Stimulated activated CD8-positive, alpha-beta memory T cell treated with anti-CD3 and anti-CD28 coated beads, Interleukin-12 subunit alpha, Interleukin-12 subunit beta, amount 100 ng/mL, for 1 hour (primary cell): ENCODE data around the gene TRAF3IP3.

Experiments used
- DNase-seq: peaks from one replicate; pipeline ENCODE4 v3.0.0-alpha.2; 2020; ENCODE audit warnings: low read depth

Gene TRAF3IP3

DNA sequence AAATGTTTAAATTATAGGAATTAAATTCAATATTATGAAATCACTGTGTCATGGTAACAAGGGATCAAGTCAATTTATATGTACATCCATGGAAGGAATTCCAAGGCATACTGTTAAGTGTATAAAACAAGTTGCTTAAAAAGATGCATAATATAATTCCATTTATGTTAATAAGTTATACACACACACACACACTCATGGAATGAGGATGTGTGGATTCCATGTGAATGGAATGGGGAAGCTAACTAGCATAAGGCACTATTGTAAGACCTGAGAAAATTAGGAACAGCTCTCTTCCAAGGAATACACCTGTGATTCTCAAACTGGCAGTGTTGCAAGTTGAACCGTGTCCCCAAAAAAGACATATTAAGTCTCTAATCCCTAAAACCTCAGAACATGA lies 17.6 kb upstream of the TRAF3IP3 start:
- no peak for DNase-seq

DNA sequence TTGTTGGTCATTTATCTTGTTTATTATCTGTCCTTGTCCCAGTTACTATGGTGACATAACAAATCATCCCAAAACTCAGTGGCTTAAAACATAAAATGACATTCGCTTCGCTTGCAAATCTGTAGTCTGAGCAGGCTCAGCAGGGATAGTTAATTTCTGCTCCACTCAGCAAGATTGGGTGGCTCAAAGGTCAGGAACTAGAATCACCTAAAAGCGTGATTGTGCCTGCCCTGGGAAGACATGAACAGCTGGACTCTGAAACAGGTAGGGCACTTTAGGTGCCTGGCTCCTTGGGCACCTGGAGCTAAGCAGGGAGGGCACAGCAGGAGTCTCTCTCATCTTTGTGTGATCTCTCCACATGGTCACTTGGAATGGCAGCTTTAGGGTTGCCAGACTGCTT lies 14.7 kb upstream of the TRAF3IP3 start:
- no peak for DNase-seq

DNA sequence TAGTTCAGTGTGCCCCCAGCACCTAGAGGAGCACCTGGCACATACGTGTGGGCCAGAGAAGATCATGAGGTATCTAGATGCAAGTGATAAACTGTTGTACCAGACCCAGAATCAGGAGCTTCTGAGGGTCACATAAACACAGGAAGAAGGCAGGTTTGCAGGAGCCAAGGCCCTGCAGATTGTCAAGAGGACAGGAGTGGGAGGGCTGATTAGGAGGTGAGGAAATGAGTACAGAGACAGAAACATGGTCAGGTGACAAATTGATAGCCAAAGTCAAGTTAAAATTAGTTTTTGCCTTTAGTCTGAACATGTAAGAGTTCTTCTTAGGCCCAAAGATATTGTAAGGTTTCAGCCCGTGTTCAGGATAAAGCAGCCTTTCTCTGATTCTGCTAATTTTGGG lies 14.0 kb upstream of the TRAF3IP3 start:
- DNase-seq: no peak

DNA sequence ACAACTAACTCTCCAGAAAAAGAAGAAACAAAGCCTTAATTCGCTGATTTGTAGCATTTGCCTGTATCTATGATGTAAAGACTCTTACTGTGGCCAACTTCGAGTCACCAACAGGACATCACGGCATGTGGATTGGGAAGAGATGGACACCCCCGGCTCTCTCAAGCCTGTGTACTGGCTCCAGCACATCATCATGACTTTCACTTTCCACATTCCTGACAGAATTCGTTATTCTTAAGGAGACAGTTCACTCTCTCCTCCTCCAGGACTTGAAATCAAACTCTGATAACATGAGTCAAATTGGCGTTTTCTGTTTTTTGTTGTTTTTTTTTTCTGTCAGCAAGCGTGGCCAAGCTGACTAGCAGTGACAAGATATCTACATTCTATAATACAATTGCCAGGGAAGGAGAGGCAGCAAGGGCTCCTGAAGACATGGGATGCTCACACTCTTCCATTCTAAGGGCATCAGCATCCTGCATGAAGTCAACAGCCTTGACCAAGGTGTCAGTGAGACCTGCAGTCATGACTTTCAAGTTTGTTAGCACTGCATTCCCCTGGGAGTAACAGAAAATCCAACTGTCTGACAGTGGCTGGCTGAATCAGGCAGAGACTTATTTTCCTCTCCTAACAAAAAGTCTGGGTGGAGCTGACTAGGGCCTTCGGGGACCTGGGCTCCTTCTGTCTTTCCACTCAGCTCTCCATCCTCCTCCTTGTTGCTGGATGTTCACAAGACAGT lies 13.3 kb upstream of the TRAF3IP3 start:
- DNase-seq: no peak

DNA sequence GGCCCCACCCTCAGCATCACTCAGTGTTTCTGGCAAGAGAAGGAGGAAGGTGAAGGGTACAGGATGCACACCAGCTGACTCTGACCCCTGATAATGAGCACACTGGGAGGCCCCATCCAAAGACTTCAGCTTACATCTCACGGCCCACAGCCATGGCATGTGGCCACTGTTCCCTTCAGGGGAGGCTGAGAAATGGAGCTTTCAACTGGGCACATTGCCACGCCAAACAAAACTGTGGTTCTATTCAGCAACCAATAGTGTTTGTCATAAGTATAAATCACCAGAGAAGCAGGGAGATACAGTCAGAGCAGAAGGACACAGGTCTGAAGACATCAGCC lies 12.7 kb upstream of the TRAF3IP3 start:
- DNase-seq: no peak

DNA sequence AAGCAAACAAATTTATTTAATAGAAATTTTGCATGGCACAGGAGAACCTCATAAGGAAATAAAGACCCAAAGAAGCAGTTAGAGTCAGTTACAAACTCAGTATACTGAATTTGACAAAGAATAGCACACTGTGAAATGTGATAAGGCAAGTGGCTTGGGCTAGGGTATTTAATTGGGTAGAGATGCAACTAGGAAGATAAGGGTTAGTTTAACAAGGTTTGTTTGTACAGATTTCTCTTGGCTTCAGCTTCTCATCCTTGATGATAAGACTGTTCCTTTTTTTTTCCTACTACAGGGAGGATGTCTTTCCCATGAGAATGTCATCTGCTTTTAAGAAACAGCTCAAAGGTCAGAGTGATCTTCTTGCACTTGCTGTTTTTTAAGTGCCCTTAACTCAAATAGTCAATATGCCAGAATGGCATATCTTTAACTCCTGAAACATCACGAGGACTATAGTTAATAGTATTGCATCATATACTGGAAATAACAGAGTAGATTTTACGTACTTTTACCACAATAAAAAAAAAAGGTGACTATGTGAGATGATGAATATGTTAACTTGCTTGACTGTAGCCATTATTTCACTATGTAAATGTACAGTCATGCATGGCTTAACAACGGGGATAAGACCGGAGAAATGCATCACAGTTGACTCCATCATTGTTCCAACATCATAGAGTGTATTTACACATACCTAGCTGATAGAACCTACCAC lies 9.2 kb upstream of the TRAF3IP3 start:
- DNase-seq: no peak

DNA sequence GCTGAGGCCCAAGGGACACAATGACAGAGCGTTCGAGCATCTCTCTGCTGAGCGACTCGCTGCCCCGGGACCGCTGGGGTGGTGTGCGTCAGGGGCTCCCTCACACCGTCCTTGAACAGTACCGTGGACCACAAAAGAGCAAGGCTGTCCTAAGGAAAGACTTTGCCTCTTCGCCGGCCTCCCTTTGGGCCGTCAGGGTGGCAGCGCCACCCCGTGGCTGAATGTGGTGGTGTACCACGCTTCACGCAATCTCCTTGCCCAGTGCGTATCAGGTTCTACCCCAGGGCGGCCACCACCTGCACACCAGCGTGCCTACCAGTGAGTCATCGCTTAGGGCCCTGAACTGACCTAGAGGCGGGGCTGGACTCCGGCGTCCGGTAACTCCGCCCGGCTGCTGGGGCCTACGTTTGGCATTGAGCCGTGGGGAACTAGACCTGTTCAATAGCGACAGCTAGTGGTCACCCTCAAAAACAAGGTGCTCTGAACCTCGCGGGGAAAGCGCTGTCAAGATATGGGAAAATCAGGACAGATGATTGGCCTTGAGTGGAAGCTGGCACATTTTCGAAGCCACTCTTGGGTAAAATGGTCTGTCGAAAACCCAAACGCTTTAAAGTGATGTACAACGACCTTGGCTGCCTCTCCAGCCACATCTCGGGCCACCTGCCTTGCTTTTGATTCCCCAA lies 8.1 kb upstream of the TRAF3IP3 start:
- peak; percentile 68 for DNase-seq

DNA sequence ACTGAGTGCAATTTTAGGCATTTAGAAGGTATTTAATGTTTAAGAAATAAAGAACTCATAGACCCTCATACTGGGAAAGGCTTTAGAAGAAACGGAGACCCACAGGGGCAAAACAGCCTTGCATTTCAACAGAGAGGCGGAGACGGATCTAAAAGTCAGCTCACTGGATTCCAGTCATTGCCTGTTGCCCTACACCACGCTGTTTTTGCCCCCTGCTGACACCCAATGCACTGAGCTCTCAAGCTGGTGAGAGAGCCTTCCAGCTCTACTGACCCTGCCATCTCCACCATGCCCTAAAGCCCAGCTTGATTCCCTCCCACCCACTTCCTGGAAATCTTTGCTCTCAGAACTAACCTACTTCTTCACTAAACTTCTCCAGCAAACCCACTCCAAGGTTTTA lies 7.2 kb upstream of the TRAF3IP3 start:
- DNase-seq: no peak

DNA sequence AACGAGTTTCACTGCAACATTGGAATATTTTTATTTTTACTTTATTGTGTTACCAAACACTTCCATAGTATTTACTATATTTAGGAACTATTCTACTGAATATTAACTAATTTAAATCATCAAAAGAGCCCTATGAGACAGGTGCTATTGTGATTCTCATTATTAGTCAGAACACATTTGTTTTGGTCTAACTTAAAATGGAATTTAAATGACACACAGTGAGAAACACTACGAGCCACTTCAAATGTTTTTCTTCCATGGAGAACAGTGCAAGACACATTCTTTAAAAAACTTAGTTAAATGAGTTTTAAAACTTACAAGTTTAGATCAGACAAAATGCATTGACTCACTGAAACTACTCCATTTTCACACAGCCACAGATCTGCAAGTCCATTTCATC lies 6.6 kb upstream of the TRAF3IP3 start:
- DNase-seq: no peak

DNA sequence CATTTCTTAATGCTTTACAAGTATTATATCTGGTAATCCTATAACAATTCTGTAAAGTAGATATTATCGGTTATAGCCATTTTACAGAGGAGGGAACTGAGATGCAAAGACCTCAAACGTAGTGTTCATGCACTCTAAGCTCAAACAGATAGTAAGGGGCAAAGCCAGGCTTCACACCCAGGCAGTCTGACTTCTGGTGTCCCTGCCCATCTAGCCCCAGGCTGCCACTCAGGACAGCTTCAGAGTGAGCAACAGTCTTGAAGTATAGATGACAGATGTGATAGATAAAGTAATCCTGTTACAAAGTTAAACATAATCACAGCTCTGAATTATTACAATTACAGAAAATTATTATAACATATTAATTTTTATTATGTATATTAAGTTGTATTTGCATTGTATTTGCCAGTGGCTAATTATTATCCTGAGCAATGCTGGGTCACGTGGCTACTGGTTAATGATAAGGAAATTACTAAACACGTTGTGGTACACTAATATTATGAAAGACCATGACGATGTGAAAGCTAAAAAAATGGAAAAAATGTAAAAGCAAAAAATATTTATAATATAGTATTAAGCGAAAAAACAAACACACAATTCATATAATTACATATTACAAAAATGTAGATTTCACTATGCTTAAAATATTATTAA lies 6.1 kb upstream of the TRAF3IP3 start:
- DNase-seq: no peak

DNA sequence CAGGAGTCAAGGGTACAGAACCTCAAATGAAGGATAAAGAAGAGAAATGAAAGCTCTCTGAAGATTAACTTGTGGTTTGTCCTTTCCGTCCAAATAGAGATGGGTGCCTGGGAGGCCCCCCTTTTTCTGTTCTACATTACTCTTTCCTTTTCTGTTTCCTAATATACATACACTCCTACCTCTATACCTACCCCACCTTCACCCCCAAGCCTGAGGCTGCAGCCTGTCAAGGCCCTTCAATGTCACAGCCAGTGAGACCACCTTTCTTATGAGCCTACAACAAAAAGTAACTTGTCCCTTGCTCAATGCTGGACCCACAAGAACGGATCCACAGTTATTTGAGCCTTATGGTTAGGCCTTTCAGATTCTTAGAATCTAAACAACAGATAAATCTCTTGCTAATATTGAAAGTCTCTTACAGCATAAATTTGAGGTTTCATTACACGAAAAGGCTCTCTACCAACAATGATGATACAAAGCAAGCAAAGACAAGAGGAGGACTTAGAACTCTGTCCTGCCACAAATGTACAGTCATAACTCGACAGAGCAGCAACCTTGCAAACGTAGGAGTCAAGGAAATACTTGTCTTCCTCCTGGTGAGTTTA lies 4.1 kb upstream of the TRAF3IP3 start:
- no peak for DNase-seq

DNA sequence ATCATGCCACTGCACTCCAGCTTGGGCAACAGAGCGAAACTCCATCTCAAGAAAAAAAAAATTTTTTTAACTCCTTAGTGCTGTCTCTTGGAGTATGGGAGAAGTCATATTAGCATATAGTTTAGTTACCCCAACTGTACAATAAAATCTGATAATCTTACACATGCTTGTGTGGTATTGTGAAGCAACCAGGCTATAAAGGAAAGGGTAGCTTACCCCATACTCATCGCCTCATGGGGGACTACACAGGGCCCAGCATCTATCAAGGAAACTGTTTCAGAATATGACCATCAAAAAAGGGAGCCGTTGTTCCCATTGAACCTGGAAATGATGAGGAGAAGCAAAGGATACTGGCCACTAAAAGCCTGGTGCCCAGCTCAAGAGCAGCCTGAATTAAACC lies 3.0 kb upstream of the TRAF3IP3 start:
- DNase-seq: no peak

DNA sequence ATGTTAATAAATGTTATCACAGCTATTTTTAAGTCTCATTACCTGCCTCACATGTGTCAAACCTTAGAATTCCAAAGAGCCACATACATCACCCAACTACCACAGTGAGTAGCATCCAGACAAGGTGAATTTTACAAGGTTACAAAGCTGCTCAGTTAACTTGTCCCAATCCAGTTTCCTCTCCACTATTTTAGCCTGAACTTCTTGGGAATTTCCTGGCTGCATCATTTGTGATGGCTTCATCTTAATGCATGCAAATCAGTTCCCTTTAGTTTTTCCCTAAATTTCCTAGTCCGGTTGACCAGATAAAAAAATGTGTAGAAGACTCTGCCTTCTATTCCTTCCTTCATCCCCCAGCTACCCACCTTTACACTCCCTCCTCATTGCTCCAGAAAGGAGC lies 597 bp upstream of the TRAF3IP3 start:
- DNase-seq: no peak

DNA sequence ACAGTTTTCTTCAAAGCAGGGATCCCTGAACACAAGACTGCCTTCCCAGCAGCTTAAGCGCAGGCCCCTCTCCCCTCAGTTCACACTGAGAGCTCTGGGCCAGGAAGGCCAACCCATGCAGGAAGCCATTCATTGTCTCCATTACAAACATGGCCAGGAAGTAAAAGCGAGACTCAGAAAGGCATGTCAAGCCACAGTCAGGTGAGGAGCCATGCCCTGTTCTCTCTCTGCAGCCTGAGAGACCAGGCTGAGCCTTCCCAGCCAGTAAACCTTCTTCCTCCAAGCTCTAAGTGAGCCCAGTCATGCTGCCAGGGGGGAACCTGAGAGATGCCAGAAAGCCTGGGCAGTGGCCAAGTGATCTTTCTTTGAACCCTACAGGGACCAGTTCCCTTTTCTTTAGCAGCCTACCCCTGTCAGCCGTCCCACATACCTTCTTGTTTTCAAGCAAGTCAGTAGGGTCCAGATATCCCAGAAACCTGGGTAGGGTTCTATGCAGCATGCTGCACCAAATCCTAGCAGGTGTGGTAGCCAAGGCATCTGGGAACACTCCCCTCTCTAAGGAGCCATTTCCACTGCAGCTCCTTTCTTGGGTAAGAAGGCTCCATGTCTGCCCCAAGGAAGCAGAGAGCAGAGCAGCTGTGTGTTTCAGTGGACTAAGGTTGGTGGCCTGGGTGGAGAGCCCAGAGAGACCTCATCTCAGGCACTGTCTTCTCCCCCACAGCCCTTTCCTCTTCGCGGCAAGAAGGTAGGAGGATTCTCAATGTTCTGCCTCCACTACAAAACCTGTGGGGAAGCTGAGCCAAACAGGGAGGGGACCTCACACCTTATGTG lies 977 bp downstream of the TRAF3IP3 start:
- DNase-seq: no peak

DNA sequence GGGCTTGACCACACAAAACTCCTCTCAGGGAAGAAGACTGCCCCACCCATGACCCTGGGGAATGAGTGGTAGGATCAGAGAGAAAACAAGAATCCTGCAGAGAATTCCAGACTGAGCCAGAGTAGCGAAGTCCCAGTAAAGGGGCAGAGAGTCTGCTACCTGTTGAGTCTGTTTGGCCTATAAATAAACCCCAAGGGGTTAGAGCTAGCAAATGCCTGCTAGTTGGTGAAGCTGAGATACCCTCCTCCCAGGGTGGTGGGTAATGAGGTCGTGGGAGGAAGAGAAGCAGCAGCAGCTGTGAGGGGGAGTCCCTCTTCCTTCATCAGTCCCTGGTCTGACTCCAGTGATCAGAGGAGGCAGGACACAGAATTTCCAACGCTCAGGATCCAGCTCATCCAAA lies 2.5 kb downstream of the TRAF3IP3 start:
- no peak for DNase-seq

DNA sequence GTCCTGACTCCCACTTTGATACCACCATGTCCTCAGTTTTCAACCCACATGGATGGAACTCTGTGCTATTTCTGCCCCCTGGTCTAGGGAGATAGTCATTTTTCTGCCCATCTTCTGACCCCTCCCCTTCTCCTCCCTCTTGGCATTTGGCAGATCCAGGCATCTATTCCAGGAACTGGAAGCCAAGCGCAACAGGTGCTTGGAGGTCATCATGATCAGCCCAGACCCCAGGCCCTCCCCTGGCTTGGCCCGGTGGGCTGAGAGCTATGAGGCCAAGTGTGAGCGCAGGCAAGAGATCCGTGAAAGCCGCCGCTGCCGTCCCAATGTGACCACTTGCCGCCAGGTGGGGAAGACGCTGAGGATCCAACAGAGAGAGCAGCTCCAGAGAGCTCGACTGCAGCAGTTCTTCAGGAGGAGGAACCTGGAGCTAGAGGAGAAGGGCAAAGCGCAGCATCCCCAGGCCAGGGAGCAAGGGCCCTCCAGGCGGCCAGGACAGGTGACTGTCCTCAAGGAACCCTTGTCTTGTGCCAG lies 4.0 kb downstream of the TRAF3IP3 start:
- DNase-seq: no peak

DNA sequence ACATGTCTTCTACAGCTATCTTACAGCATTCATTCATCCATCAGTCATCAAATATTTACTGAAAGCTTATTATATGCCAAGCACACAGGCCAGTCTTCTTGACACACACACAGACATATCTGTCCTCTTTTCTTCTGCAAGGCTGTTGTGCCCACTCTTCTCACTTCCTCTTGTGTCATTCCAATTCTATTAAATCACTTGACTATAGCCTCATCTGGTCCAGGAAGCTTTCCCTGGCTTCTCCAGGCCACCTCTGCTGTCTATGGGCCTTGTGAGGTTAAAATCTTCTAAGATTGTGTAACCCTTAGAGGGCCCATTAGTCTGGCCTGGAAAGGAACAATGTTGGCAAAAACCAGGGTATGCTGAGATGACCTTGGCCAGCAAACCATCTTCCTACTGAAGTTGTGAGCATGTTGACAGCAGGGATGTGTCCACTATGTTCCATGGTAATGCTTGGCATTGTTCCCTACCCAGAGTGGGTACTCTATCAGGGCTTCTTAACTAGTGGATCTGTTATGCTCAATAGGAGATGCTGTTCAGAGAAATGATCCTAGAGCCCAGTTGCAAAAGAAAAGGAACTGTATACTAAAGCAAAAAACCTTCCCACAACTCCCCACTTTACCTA lies 5.3 kb downstream of the TRAF3IP3 start:
- DNase-seq: no peak

DNA sequence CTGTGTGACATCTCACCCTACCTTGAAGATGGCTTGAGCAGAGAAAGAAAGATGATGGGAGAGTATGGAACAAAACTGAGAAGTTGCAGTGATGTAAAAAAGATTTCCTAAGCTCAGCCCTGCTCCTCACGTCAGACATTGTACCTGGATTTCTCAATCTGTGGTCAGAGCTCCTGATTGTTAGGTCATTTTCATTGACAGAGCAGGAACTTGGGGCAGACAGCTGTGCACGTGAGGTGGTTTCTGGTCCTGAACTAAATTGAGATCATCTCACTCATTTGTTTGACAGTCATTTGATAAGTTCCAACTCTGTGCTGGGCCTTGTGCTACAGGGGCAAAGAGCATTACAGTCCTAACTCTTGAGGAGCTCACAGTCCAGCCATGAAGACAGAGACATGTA lies 10.2 kb downstream of the TRAF3IP3 start:
- no peak for DNase-seq

DNA sequence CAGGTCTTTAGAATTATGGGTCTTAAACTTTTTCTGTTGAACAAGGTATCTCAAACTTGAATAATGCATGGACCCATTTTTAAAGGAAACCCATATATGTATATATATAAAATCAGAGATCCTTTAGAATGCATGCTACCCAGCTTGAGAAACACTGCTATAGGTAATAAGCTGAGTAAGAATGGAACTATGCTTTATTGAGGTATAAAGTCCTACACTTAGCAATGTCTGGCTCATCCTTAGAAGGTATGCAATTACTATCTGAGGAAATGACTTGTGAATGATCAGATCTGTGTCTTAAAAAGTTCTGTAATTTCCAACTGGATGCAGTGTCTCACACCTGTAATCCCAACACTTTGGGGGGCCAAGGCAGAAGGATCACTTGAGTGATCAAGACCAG lies 11.2 kb downstream of the TRAF3IP3 start:
- DNase-seq: no peak

DNA sequence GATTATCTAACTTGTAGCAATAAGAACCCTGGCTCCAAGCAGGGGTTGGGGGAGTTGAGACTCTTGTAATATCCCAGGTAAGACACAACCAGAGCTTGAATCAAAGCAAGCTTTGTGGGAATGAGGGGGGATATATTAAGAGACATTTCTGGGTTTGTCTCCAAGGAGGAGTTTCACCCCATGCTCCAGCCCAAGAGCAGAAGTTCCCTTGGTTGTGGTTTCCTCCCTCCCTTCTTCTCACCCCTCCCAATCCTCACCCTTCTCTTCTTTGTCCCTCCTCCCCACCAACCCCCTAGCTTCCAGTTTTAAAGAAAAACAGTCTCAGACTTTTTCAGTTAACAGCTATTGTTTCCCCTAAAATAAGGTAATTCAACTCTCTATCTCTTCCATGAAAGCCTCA lies 11.9 kb downstream of the TRAF3IP3 start:
- DNase-seq: no peak

DNA sequence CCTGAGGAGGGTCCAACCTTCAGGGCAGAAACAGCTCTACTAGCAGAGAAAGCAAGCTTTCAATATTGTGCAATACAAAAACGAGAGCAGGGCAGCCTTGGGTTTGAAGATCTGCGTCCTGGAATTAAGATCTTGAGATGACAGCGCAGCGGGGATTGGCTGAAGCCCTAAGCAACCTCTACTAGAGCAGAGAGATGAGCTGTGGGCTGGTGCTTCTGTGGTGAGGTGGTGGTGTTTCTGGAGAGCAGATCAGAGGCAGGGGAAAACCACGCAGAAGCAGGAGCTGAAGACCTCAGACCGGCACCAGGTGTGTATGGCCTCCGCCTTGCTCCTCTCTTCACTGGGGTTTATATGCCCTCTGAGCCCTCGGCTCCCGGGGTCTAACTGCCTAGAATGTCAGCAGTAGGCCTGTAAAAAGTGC lies 12.5 kb downstream of the TRAF3IP3 start:
- peak; percentile 64 for DNase-seq
